Ovary (tissue), 3 donors: ENCODE data around the gene ZC3H10.

Experiments
- CTCF ChIP-seq, 3 donors: fragments of 450-650 bp in 2 of 3; fragments of 200-600 bp in 1 of 3; IDR thresholded peaks; one replicate each; pipeline versions ENCODE4 v1.5.1 to v1.8.0; 2016 to 2022; ENCODE audit warnings: antibody characterized with exemption in 3 of 3, mild to moderate bottlenecking in 1 of 3
- EP300 ChIP-seq: sonication (generic); formaldehyde crosslinking; IDR thresholded peaks from one replicate; pipeline ENCODE4 v1.6.1; 2017; ENCODE audit warnings: antibody characterized with exemption
- POLR2A ChIP-seq: fragments of 450-650 bp; IDR thresholded peaks from one replicate; pipeline ENCODE4 v1.6.1; 2017; ENCODE audit warnings: antibody characterized with exemption, mild to moderate bottlenecking, moderate library complexity
- donor health status: DM: no; HTN: no; CAD: no.

GRCh38 chr12:56143217-56143616 is 25.2 kb downstream of the ZC3H10 start:
- no peak for TF ChIP-seq POLR2A
- TF ChIP-seq CTCF (IDR thresholded peaks at IDR 0.05), result no peak
- no peak for TF ChIP-seq EP300
